Measurements from ENCODE around the gene SYT8. TPM values are rescaled to one million over a fixed set of nuclear protein-coding genes. Genes with fewer than 3 reads are reported as not detected.

SYT8 gene
- total RNA-seq, 4 donors from 2014 or later = not detected

GRCh38 chr11:1861435-1862411, 26.9 kb downstream of the SYT8 start:
- H3K27ac ChIP-seq = no peak overlapping the region
- no peaks in the 10 kb centered on the region for H3K9me3 ChIP-seq
- no peaks in the 10 kb centered on the region for H3K36me3 ChIP-seq
- TF ChIP-seq, protein P1, sequence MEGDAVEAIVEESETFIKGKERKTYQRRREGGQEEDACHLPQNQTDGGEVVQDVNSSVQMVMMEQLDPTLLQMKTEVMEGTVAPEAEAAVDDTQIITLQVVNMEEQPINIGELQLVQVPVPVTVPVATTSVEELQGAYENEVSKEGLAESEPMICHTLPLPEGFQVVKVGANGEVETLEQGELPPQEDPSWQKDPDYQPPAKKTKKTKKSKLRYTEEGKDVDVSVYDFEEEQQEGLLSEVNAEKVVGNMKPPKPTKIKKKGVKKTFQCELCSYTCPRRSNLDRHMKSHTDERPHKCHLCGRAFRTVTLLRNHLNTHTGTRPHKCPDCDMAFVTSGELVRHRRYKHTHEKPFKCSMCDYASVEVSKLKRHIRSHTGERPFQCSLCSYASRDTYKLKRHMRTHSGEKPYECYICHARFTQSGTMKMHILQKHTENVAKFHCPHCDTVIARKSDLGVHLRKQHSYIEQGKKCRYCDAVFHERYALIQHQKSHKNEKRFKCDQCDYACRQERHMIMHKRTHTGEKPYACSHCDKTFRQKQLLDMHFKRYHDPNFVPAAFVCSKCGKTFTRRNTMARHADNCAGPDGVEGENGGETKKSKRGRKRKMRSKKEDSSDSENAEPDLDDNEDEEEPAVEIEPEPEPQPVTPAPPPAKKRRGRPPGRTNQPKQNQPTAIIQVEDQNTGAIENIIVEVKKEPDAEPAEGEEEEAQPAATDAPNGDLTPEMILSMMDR (IDR thresholded peaks at IDR 0.05 in 4 of 5, conservative IDR thresholded peaks at IDR 0.05 in 1 of 5) = no peak
- TF ChIP-seq POLR2A (IDR thresholded peaks at IDR 0.05) = no peak
- intact Hi-C loops (cut with DNase I; ENCODE audit: low total_unique reads) (no loop called here), in situ Hi-C loops (cut with MboI; ENCODE audit: low sequenced_read_pairs in 4 of 4) (no loop called here)
- H3K27me3 ChIP-seq = no peaks in the 10 kb centered on the region
- no peak overlapping the region for H3K4me3 ChIP-seq
- DNase-seq (no peak), ATAC-seq (no peak)
- peaks cover 21 to 30% of the 10 kb centered on the region in 2 donors for H3K4me1 ChIP-seq

- peak; percentile 30 to 42 for ATAC-seq
- H3K27me3 ChIP-seq = peaks cover 0 to 1% (median 0%) of the 10 kb centered on the region in 3 donors
- H3K27ac ChIP-seq = peak overlapping the region; percentile 64 to 83 (median 76)
- no peaks in the 10 kb centered on the region for H3K36me3 ChIP-seq
- intact Hi-C loops (cut with DNase I; ENCODE audit: low total_unique reads) = no loop called here
- in situ Hi-C loops (cut with MboI; ENCODE audit: low sequenced_read_pairs in 4 of 4) = no loop called here
- DNase-seq = no peak
- no peaks in the 10 kb centered on the region for H3K9me3 ChIP-seq
- TF ChIP-seq, protein P1 (IDR thresholded peaks at IDR 0.05 in 4 of 5, conservative IDR thresholded peaks at IDR 0.05 in 1 of 5) = no peak
- TF ChIP-seq POLR2A (IDR thresholded peaks at IDR 0.05) = no peak
- no peak overlapping the region for H3K4me3 ChIP-seq
- H3K4me1 ChIP-seq = peaks cover 21 to 30% of the 10 kb centered on the region in 2 donors
These were observed 28.0 kb downstream of the SYT8 start for GRCh38 chr11:1862588-1863351.

DNA sequence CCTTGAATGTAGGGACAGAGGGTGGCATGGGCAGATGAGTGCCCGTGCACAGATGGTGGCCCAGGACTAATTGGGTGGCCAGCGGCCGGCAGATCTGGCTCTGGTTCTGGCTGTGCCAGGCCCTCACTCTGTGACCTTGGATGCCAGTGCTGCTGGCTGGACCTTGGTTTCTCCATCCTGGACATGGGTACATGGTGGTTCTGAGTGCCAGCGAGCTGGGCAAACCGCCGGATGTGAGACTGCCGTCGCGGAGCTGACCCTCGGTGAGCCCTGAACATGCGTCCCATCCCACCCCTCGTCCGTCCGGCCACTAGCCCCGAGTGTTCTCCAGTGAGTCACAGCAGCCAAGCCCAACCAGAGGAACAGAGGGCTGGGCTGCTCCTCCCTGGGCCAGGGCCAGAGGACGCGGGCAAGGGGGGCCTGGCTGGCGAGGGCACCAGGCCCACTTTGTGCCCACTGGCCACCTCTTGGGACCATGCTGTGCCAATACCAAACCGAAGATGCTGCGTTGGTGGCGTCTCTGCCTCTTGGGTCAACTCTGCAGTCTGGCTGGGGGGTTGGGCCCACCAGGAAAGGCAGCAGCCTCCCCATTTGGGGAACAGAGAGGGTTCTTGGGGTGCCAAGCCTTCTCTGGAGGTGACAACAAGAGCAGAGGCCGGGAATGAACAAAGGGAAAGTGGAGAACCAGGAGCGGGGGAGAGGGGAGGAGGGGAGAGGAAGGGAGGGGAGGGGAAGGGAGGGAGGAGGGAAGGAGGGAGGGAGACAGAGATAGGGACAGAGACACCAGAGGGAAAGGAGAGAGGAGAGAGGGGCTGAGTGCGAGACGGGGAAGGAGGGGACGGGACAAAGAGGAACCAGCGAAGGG, 28.8 kb downstream of the SYT8 start:
- H3K27ac ChIP-seq = peak overlapping the region; percentile 64 to 83 (median 76)
- peak; percentile 20 to 36 for TF ChIP-seq POLR2A (IDR thresholded peaks at IDR 0.05)
- TF ChIP-seq, protein P1 (IDR thresholded peaks at IDR 0.05 in 4 of 5, conservative IDR thresholded peaks at IDR 0.05 in 1 of 5) = no peak
- intact Hi-C loops (cut with DNase I; ENCODE audit: low total_unique reads) = no loop called here
- H3K4me1 ChIP-seq = peaks cover 26 to 32% of the 10 kb centered on the region in 2 donors
- H3K4me3 ChIP-seq = peak overlapping the region; percentile 26 to 42 (median 37)
- ATAC-seq (peak; percentile 79 to 80), DNase-seq (peak; percentile 64 to 71)
- peaks cover 0 to 9% (median 6%) of the 10 kb centered on the region in 3 donors for H3K27me3 ChIP-seq
- no peaks in the 10 kb centered on the region for H3K36me3 ChIP-seq
- no peaks in the 10 kb centered on the region for H3K9me3 ChIP-seq
- in situ Hi-C loops (cut with MboI; ENCODE audit: low sequenced_read_pairs in 4 of 4) = no loop called here

DNA sequence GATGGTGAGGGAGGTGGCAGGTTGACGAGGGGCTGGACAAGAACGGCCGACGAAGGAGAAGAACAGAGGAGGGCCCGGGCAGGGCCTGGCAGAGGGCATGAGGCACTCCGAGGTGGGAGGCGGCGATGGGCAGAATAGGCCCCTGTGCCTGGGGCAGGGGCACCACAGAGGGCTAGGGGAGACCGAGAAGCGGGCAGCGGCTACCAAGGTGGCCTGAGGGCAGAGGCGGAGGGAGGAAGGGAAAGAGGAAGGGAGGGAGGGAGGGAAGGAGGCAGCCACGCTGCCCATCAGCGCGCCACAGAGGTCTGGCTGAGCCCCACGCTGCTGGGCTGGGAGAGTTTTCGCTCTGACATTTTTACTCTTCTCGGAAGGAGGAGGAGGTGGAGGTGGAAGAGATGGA, 29.4 kb downstream of the SYT8 start:
- H3K36me3 ChIP-seq = no peaks in the 10 kb centered on the region
- H3K9me3 ChIP-seq = no peaks in the 10 kb centered on the region
- H3K4me3 ChIP-seq = peak overlapping the region; percentile 25 to 38 (median 31)
- peaks cover 5 to 15% (median 12%) of the 10 kb centered on the region in 3 donors for H3K27me3 ChIP-seq
- no peak for DNase-seq
- peaks cover 26 to 37% of the 10 kb centered on the region in 2 donors for H3K4me1 ChIP-seq
- intact Hi-C loops (cut with DNase I; ENCODE audit: low total_unique reads) = no loop called here
- peak overlapping the region; percentile 64 to 83 (median 76) for H3K27ac ChIP-seq
- no peak for TF ChIP-seq POLR2A (IDR thresholded peaks at IDR 0.05)
- TF ChIP-seq, protein P1 (IDR thresholded peaks at IDR 0.05 in 4 of 5, conservative IDR thresholded peaks at IDR 0.05 in 1 of 5) = no peak
- peak; percentile 8 to 25 for ATAC-seq
- in situ Hi-C loops (cut with MboI; ENCODE audit: low sequenced_read_pairs in 4 of 4) = no loop called here

Measured in gastrocnemius medialis (tissue), 4 donors.